Hypothalamus (tissue), 51 donors: ENCODE results near the gene NDUFS6.
"Not testable (repeated sequence)": the region's sequence is repeated elsewhere in the genome, so short reads cannot be mapped to it uniquely, and the experiment has no call there.

ENCODE experiments used
- DNase-seq, 51 donors: peaks; one replicate each; lab custom pipeline; 2025; lab: John Stamatoyannopoulos, UW

The NDUFS6 gene

DNA sequence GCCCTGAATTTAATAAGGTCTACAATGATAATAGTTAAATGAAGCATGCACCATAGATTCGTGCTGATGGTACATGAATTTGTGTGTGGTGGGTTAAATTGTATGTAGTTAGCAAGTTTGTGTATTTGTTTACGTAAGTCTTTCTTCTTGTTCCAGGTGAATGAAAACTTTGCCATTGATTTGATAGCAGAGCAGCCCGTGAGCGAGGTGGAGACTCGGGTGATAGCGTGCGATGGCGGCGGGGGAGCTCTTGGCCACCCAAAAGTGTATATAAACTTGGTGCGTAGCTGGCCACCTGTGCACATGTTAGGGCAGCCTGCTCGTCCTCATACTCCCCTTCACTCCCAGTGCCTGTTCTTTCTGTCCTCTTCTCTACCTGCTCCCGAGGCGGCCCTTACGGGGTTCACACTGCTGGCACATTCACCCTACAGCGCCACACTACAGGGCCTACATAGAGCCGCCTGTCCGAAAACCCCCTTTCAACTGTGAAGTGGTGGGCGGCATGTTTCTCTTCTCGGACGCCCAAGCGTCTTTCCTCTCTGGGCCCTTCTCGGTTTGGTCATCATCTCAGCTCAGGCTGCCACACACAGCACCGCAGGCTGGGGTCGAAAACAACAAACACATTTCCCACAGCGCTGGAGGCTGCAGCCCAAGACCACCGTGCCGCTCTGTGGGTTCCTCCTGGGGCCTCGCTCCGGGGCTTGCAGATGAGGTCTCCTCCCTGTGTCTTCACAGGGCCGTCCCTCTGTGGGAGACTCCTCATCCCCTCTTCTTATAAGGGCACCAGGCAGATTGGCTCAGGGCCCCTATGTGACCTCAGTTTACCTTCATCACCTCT lies 13.2 kb downstream of the NDUFS6 start:
- DNase-seq = no peak

DNA sequence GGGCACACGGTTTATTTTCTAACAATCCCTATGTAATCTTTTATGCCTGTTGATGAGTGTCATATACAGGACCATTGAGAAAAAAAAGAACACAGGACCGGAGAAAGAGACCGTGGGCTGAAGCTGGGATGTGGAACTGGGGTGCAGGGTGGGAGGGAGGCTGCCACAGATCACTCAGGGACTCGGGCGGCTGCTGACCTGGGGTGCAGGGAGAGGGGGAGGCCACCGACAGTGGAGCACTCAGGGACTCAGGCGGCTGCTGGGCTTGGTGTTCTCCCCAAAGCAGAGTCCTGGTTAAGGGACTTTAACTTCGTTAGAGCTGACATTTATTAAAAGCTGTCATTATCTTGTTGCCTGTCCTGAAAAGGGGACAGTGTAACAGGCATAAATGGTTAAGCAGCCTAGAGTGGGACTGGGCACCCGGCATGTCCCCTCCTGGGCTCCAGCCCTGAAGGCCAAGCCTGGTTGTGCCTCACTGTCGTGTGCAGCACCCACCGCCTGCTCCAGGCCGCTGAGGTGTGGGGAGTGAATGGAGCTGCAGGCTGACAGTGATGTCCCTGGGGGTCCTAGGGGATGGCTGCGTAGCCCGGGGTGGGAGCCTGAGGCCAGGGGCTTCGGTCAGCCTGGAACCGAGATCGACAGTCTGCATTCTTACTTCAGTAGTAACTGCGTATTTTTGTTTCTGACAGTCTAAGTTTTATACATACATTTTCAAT lies 14.0 kb downstream of the NDUFS6 start:
- DNase-seq = no peak

DNA sequence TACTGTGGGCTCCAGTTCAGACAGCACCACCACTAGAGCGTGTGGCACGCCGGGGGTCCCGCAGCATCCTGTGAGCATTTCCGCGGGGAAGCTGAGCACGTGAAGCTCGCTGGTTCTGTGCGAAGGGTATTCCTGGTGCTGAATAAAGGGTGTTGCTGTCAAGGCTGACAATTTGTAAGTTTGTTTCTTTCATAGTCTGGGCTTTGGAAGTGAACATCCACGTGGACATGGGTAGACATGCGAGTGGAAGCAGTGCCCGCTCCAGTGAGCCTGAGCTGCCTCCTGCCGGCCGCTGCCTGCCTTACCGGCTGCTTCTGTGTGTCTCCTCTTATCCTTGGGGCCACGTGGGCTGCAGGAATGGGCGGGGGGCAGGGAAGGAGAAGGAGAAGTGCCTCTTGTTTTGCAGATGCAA lies 14.7 kb downstream of the NDUFS6 start:
- no peak for DNase-seq

GRCh38 chr5:1816495-1817089 lies 15.4 kb downstream of the NDUFS6 start:
- DNase-seq = not testable (repeated sequence)

DNA sequence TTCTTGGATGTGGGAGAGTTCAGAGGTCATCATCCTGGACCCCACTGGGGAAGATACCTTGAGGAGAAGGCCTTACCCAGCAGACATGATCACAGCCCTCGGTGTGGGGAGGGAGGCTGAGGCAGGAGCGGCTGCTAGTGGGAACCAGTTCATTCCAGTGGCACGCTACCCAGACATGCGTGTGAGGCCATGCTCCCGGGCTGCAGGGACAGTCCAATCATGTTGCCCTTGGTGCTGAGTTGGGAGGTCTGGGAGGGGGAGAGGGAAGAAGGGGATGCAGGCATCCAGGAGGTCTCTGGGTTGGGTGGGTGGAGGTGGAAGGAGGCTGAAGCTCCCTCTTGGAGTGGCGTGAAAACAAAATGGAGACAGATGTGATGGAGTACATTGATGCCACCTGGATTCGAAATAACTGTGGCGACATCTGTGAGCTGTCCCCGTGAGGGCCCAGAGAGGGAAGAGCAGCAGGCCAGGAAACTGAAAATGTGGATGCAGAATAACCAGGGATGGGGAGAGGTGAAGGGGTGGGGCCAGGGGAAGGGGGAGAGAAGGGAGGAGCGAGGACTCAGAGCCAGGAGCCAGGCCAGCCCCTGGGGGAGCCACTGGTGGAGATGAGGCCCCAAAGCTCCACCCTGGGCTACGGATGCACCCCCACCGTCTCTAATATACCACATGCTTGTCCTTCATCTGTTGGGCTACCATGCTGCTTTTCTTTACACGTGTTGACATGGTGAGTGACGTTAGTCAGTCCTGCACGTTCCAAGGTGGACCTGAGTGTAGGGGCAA lies 16.2 kb downstream of the NDUFS6 start:
- no peak for DNase-seq

- no peak for DNase-seq
Observed at GRCh38 chr5:1818784-1819183, 17.6 kb downstream of the NDUFS6 start.

DNA sequence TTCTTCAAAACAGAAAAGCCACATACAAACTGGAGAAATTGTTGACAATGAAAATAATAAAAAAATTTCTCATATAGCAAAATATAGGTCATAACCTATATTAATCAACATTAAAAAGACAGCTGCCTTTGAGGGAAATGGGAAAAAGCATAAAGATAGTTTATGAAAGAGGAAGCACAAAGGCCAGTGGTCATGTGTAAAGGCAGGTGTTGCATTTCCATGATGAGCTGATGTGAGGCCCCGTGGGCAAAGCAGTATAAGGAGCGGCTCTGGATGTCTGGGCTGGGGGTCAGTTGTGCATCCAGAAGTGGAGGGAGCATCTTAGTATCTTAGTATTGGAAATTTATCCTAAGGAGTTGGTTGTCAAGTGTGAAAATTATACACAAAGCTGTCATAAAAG lies 18.3 kb downstream of the NDUFS6 start:
- no peak for DNase-seq

GRCh38 chr5:1820381-1820780 lies 19.2 kb downstream of the NDUFS6 start:
- DNase-seq = no peak

GRCh38 chr5:1820926-1821325 lies 19.7 kb downstream of the NDUFS6 start:
- no peak for DNase-seq

DNA sequence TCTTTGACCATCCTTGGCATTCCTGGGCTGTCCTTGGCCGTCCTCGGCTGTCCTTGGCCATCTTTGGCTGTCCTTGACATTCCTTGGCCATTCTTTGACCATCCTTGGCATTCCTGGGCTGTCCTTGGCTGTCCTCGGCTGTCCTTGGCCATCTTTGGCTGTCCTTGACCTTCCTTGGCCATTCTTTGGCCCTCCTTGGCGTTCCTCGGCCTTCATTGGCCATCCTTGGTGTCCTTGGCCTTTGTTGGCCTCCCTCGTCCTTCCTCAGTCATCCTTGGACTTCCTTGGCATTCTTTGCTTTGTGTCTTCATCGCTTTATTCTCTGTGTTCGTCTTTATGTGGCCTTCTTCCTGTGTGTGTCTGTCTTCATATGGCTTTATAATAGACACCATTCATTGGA lies 20.7 kb downstream of the NDUFS6 start:
- no peak for DNase-seq

GRCh38 chr5:1823381-1824034 lies 22.3 kb downstream of the NDUFS6 start:
- DNase-seq = no peak

DNA sequence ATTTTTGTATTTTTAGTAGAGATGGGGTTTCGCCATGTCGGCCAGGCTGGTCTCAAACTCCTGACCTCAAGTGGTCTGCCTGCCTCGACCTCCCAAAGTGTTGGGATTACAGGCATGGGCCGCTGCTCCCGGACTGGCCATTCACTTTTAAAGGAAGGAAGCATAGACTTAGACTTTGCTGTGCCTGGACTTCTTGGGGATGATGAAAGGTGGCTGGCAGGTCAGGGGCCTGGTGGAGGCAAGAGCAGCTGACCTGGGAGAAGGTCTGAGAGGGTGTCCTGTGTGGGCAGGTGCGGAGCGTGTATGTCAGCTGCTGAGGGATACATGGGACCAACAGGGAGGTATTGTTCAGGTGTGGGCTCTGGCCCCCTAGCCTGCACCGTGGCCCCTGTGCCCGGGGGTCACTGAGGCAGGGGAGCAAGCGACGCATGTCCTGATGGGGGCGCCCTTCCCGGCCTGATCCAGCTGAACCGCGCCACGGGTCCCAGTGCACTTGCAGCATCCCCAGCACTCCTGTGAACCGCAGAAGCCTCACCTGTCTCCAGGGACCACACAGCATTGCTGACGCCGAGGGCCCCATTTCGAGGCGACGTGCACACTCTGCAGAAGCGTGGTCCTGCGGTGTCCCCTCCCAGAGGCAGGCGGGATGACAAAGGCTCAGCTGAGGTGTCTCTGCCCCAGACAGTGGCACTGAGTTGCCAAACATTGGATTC lies 23.1 kb downstream of the NDUFS6 start:
- DNase-seq = no peak

DNA sequence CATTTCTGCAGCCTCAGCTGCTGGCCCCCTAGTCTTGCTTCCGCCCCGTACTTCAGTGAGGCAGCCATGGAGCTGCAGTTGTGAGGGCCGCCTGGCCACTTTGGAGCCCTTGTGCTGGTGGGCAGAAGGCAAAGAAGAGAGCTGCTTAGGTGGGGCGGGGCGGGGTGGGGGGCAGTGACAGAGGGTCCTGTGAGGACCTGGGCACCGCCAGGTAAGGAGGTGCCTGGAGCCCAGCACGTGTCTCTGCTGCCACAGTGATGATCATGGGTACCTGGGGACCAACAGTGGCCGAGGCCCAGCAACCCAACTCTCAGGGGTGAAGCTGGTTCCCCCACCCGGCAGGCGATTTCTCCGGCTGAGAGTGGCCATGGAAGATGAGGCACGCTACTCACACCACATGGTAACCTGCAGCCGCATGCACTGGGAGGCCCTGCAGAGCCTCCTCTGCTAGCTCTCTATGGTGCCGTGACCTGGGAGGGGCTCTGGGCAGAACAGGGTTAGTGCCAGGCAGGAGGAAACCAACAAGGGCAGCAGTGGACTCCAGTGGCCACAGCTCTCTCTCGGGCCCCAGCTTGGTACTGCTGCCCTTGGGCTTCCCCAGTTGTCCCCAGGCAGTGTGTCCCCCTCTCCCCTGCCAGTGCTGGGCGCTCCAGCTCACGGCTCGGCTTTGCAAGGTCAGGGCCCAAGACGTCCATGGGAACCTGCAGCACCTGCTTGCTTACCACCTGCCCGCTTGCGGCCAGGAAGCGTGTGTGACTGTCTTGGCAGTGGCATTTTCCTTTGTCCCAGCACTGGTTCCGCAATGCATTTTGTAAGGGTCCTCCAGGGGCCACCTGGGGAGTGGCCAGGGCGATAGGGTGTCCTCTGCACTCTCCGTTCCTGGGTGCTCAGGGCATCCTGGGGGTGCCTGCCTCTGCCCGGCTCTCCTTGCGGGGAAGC lies 24.0 kb downstream of the NDUFS6 start:
- DNase-seq = no peak

GRCh38 chr5:1826235-1826980 lies 25.2 kb downstream of the NDUFS6 start:
- no peak for DNase-seq

- DNase-seq = no peak
Observed at GRCh38 chr5:1827025-1827885, 26.0 kb downstream of the NDUFS6 start.

DNA sequence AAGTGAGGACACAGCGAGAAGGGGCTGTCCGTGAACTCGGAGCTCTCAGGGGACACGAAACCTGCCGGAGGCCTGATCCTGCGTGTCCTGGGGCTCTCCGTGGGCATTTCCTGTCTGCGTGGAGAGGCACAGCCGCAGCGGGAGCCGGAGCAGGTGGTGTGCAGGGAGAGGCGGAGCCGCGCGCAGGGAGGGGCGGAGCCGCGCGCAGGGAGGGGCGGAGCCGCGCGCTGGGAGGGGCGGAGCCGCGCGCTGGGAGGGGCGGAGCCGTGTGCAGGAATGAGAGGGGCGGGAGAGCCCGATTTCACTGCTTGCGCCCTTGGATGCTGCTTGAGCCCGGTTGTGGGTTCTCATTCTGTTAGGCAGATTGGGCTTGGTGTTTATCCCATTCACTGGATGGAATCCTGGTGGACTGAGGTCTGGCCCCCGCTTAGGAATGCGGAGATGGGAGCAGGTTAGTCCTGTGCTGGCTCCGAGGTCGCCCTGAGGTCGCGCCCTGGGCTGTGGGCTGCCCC lies 26.7 kb downstream of the NDUFS6 start:
- DNase-seq = no peak
